Hypothalamus (tissue), 51 donors: ENCODE results near the gene NDC80.
A peak's percentile ranks its signal among the peaks of the same experiment; 100 is the strongest.
"Not testable (repeated sequence)": the region's sequence is repeated elsewhere in the genome, so short reads cannot be mapped to it uniquely, and the experiment has no call there.

Experiments used
- DNase-seq, 51 donors: peaks; one replicate each; lab custom pipeline; 2025; lab: John Stamatoyannopoulos, UW

Gene NDC80

DNA sequence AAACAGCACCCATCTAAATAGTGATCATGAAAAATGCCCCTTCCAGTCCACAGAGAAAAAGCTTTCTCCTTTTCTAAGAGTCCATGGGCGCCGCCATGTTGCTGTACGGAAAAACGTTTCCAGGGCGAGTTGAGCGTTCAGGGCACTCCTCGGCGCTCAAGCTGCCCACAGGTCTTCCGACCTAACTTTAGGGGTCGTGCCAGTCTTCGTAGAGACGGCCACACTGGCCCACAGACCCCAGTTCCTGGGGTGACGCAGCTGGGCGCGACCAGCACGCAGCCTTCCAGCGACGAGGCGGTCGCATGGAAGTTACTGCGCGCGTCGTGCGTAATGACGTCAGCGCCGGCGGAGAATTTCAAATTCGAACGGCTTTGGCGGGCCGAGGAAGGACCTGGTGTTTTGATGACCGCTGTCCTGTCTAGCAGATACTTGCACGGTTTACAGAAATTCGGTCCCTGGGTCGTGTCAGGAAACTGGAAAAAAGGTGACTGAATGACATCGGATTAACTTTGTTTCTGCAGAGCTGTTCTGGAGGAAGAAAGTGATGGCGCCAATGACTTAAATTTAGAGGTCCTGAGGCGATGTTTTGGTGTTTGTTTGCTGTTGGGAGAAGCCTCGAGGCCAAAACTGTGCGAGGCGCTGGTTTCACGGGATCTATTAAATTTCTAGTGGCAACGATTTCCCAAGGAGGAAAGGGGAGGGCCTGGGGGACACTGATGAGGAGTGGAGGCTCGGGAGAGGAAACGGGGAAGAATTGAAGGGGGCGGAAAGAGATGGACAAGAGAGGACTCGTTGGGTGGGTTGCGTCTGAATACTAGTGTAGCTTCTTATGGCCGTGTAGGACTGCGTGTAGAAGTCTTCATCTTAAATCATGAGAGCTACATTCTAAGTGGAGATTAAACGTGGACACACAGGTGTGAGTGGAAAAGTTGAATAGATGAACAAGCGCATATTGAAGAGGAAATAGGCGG, at the start of gene NDC80, which contains the start of gene METTL4:
NDC80 (plus strand) TSS at position 358 of the 971 bp plus-strand sequence. CDS start 1,429 bp downstream, outside the sequence.
METTL4 (minus strand) TSS at position 306 of the 971 bp plus-strand sequence. CDS start 4,289 bp downstream, outside the sequence.
- peak; percentile 34 to 93 (median 73) for DNase-seq

DNA sequence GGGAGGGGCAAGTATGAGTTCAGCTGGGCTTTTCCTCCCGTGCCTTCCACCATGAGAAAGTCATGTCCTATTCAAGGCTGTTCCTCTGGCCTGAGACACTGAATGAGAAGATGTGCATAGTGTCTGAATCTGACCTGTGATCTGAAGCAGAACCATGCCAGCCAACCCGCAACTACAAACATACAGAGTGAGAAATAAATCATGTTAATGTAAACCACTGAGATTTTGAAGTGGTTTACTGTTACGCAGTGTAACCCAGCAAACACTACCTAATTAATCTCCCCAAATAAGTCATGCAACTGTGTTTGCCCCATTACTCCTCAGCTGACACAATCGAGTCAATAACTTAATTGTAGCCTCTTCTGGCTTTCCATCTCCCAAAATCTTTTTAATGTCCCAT, 49.2 kb upstream of the NDC80 start:
- DNase-seq, result no peak

DNA sequence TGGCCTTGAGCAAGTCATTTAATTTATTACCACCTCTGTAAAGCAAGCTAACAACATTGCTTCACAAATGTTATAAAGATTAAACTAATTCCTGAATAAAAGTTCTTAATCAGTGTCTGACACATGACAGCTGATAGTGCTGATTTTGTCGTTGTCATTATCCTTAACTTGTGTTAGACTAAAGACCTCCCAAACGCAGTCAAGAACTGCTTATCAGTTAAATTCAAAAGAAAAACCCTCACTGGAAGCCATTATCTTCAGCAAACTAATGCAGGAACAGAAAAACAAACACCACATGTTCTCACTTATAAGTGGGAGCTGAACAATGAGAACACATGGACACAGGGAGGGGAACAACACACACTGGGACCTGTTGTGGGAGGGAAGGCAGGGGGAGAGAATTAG, 46.6 kb upstream of the NDC80 start:
- not testable (repeated sequence) for DNase-seq

DNA sequence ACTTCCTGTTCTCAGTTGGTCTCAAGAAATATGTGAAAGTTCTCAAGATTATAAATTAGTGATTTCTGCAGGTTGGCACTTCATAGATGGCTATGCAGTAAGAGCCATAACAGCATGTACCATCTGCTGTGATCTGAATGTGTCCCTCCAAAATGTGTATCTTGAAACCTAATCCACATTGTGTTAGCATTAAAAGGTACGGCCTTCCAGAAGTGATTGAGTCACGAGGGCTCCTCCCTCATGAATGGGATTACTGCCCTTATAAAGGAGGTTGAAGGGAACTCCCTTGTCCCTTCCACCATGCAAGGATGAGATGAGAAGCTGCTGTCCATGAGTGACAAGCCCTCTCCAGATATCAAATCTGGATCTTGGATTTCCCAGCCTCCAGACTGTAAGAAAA, 45.0 kb upstream of the NDC80 start:
- DNase-seq, result no peak

DNA sequence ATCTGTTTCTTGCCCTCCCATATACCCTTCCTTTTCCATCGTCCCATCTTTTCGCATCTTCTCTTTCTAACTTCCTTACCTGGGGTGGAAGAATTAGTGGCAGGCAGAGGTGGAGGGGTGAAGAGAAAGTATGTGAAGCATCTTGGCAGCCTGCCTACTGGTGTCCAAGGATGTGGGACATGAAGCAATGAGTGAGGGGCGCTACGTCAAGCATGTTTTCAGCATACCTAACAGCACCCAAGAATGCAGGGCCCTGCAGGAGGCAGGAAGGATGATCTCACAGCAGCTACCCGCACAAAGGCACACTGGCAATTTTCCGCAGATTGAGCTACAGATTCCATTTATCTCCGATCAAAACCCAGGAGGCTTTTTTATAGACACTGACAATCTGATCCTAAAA, 42.2 kb upstream of the NDC80 start:
- DNase-seq, result no peak

DNA sequence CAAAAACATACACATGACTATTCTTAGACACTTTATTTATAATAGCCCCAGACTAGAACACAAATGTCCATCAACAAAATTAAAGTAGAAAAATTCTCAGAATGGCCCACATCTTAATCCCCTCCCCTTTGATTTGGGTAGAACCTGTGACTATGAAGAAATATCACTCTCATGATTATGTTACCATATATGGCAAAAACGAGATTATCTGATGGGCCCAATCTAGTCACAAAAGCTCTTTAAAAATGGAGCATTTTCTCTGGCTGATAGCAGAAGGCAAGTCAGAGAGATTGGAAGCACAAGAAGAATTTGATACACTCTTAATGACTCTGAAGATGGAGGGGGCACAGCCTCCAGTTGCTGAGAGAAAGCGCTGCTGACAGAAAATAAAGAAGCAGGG, 39.6 kb upstream of the NDC80 start:
- DNase-seq, result no peak

DNA sequence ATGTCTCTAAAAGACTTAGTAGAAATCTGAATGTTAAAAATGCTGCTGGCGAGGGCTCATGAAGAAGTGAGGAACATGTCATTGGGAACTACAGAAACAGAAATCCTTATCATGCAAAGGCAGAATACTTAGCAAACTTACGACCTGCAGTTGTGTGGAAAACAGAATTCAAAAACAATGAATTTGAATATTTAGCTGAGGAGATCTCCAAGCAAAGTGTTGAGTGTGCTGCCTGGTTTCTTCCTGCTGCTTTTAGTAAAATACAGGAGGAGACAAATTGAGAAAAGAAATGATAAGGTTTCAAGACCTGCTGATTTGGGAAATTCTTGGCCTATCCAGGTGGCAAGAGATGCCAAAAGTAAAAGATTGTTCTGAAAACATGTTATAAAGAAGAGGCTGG, 38.6 kb upstream of the NDC80 start:
- no peak for DNase-seq

DNA sequence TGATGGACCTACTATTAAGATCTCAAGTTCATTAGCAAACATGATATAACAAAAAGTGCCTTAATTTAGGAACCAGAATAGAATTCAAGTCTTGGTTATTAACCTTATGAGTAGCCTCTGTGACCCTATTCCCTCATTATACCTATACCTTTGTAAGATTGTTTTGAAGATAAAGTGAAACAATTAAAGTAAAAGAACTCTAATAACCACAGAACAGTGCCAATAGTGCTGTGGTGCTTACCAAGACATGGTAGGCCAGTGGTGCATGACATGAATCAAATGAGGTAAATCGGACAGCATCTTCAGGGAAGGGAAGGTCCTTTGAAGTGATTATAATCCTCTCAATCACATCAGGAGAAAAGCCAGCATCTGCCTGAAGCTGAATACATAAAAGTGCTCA, 36.5 kb upstream of the NDC80 start:
- no peak for DNase-seq

DNA sequence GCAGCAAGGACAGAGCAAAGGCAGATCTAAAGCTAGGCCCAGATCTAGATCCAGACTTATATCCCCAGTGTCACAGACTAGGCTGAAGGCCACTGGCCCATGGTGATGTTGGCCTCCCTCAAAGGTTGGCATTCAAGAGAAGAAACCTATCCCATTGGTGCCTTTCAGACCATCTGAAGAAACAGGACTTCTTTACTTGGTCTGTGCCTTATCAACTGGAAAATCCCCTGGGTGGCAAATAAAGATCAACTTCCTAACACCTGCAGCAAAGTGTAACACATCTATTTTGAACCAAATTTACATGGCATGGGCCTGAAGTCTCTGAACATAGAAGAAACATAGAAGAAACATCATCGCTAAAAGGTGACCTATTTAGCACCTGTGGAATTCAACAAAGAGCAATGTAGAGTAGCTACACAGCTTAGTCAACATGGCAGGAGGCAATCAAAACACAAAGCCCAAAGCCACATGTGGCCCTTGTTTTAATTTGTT, 35.9 kb upstream of the NDC80 start:
- no peak for DNase-seq

DNA sequence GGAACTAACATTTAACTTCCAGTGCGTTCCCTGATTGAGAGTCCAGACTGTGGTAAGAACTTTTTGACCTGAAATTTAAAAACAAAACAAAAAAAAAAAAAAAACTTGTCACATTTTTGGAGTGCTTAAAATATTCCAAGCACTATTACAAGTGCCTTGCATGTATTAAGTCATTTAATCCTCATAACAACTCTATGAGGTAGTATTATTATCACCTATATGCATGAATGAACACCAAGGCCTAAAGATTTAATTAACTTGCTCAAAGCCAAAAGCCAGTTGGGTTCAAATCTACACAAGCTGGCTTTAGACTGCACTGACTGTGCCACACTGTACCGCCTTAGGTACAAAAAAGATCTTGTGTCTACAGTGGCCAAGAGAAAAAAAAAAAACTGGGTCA, 35.3 kb upstream of the NDC80 start:
- DNase-seq, result no peak

DNA sequence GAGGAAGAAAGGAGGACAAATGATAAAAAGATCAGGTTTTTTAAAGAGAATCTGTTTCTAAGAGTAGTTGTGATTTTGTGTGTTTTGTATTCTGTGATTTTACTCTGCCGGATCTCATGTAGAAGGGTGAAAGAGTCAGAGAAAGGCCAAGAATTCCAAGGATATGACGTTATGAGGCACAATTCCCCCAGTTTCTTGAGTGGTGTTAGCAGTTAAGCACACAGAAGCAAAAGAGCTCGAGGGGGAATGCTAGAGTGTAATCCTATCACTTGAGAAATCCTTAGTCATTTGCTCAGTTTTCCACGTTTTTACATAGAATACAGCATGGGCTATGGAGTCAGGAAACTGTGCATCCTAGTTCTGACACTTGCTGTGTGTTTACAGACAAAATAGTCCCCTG, 34.9 kb upstream of the NDC80 start:
- no peak for DNase-seq

DNA sequence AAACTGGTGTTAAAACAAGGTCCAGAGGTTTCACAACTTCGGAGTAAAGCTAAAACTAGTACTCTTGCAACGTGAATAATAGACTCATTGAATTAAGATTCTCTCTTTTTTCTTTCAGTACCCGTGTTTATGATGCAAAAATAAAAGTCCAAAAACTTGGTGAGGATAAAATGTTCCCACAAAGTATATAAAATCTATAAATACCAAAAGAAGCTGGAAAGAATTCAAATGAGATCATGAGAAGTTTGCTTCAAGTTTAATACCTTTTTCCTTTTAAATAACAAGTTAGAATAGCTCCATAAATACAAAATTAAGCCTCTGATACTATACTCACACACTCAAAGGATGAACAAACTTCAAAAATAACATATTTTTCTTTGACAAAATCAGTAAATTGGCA, 34.1 kb upstream of the NDC80 start:
- DNase-seq, result no peak

DNA sequence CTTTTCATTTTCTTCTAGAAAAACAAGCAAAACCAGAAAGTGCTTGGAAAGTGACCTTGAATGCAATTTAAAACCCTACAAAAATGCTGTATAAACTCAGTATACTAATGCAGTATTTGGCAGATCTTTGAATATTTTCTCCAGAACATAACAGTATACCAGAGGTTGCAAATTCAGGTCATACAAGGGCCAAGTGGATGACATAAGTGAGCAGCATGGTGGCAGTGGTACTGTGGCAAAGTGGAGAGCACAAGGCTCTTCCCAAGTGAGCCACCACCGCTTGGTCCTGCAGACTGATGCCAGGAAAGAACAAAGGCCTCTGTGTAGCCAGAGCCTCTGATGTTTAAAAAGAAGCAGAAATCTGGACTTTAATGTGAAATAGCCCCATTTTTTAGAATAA, 33.1 kb upstream of the NDC80 start:
- DNase-seq, result peak in 17 of 51 donors; percentile 1 to 51 (median 9)

DNA sequence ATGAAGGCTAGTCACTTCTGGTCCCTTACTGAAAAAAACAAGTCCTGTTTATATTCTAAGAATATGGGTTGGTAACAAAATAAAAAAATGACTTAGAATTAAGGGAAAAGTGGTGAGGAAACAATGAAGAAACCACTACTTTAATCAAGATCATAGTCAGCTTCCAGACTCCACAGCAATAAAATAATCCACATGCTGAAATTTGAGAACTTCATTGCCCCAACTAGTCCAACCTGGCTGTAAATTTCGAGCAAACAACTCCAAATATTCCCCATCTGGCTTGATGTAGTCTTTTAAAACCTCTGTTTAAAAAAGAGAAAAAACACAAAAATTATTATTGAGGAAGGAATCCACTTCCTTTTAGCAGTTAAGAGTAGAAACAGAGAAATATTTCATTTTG, 32.5 kb upstream of the NDC80 start:
- no peak for DNase-seq

DNA sequence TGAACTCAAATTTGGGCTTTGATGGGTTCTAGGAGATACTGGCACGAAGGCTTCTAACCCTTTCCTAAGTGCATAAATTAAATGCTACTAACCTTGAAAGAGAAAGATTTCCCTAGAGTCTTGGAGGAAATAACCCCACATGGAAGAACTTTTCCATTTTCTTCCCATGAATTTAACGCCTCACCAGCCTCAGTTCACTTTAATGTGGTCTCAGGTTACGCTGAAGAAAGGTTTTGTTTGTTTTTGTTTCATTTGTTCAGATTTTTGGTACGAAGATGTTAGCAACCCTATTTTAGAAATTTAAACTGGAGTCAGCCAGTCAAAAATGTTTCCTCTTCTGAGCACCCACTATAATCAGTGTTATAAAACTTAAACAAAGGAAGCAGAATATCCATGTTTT, 30.8 kb upstream of the NDC80 start:
- DNase-seq, result no peak

DNA sequence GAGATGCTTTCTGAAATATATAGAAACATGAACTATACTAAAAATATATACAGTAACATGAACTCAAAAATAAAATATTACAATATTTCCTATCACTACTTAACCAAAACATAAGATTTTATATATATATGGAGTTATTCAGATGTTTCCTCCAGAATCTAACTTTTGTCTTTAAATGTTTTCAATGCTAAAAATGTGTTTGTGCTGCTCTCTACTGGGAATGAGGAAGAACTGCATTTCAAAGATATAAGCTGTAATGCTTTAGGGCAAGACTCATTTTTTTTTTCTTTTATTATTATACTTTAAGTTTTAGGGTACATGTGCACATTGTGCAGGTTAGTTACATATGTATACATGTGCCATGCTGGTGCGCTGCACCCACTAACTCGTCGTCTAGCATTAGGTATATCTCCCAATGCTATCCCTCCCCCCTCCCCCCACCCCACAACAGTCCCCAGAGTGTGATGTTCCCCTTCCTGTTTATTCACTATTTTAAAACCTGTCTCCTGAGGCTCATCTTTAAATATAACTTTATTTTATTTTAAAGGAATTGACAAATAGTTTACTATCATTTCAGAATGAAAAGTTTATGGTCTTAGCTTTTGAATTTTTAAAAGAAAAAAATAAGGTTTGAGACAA, 29.3 kb upstream of the NDC80 start:
- not testable (repeated sequence) for DNase-seq

DNA sequence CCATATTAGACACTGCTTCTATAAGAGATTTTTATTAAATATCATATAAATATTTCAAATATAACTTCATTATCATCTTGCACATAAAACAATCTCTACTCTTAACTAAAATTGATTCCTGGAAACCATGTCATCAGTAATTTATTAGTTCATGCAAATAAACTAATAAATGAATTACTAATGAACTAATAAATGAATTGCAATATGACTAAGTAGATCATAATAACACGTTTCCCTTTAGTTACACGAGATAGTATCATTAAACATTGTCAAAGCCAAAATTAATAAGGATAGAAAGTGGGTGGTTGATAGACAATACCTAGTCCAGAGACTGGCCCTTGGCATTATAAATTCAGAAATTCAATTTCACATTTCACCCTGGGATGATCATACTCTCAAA, 26.2 kb upstream of the NDC80 start:
- no peak for DNase-seq

DNA sequence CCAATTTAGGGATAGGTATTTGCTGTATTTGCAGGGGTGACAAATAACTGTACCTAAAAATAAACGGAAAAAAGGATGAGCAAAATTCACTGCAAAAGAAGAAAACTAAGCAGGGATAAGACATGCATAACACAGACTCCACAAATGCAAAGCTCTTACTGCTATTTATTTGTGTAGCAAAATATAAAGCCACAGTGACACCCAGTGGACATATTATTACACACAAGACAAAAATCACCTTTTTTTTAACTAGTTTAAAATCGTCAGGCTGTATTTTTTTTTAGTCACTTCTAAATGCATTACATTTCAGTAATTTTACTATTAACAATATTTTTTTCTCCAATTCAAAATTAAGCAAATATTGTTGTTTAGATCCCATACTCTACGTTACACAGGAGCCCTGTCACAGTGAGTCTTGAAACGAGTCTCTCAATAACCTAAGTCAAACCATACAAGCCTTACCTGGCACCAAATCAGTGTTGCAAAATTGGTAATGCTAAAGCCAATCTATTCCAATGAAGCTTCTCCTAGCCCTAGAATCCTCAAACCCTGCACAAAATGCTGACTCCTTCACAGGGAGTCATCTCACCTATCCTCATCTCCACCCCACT, 23.8 kb upstream of the NDC80 start:
- peak in 1 of 51 donors; percentile 32 for DNase-seq

DNA sequence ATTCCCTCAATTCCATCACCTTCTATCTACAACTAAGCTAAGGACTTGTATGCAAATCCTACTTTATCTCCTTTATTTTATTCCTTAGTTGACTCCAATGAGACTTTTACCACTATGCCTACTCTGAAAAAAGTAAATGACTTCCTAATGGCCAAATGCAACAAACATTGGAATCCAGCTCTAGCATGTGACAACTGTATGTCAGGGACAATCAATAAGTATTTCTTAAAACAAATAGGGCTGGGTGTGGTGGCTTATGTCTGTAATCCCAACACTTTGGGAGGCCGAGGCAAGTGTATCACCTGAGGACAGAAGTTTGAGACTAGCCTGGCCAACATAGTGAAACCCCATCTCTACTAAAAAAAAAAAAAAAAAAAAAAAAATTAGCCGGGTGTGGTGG, 21.9 kb upstream of the NDC80 start:
- no peak for DNase-seq

DNA sequence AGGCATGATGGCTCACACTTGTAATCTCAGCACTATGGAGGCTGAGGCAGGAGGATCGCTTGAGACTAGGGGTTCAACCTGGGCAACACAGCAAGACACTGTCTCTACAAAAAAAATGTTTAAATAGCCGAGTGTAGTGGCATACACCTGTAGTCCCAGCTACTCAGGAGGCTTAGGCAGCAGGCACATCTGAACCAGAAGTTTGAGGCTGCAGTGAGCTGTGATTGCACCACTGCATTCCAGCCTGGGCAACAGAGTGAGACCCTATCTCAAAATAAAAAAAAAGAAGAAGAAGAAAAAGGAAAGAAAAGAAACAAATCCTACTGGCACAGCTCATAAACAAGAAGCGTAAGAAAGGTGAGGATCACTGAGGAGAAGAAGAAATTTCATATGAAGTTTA, 19.9 kb upstream of the NDC80 start:
- DNase-seq, result no peak

DNA sequence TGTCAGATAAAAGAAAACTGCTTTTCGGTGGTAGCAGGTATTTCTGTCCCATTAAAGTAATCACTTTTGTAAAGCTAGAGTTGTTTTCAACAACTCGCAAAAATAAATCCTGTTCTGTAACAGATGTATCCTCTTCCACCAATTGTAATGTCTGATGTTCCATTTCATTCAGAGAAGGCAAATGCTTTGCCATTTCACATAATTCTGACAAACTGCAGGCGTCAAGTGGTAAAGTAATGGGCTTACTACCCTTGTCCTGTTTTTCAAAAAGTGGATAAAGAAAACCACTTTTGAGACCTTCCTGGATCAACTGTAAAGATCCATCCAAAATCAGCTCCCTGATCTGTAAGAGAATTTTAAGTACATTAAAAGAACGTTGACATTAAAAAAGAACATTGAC, 16.7 kb upstream of the NDC80 start:
- no peak for DNase-seq
